ENCODE results near the gene KCNK3.

Gene KCNK3

DNA sequence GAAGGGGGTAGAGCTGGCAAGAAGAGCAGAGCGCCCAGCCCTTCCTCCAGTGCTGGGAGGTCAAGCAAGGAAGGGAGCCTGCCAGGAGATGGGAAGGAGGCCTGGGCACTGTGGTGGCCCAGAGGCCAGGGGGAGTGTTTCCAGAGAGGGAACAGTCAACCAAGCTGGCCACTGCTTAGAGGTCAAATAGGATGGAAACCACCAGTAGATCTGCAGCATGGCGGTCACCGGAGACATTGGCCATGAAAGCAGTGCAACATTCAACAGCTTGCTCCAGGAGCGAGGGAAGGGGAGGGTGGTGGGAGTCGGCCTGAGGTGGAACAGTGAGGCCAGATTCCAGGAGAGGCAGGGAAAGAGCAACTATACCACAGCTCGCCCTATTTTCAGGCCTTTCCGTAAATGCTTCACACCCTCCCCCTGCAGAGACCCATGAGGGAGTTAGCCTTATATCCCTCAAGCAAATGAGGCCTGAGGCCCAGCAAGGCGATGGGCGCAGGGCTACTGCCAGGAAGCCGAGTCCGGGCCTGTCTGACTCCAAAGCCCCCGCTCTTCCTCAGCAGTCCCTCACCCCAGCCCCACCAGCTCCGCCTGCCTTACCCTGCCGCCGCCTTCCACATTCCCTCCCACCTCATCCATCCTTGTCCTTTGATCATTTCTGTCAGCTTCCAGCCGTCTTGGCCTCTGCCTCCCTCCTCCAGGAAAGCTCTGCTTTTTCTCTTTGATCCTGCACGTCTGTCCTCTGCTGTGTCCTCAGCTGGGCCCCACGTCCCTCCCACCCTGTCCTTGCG, 17.0 kb downstream of the KCNK3 start:
- Histone ChIP-seq H3K27me3 (ENCODE audit: insufficient read depth, poor library complexity, severe bottlenecking) (no peaks in the 10 kb centered on the region), H3K4me3 (replicated peaks; ENCODE audit: insufficient read depth, low read length) (no peak overlapping the region), H3K27ac (replicated peaks) (no peak overlapping the region)
- DNase-seq (ENCODE audit: low read depth in 1 of 2, low spot score in 1 of 2): no peak
- TF ChIP-seq, protein P1, sequence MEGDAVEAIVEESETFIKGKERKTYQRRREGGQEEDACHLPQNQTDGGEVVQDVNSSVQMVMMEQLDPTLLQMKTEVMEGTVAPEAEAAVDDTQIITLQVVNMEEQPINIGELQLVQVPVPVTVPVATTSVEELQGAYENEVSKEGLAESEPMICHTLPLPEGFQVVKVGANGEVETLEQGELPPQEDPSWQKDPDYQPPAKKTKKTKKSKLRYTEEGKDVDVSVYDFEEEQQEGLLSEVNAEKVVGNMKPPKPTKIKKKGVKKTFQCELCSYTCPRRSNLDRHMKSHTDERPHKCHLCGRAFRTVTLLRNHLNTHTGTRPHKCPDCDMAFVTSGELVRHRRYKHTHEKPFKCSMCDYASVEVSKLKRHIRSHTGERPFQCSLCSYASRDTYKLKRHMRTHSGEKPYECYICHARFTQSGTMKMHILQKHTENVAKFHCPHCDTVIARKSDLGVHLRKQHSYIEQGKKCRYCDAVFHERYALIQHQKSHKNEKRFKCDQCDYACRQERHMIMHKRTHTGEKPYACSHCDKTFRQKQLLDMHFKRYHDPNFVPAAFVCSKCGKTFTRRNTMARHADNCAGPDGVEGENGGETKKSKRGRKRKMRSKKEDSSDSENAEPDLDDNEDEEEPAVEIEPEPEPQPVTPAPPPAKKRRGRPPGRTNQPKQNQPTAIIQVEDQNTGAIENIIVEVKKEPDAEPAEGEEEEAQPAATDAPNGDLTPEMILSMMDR (IDR thresholded peaks at IDR 0.05; ENCODE audit: insufficient read depth, low read length): no peak
- no peak for TF ChIP-seq POLR2AphosphoS5 (IDR thresholded peaks at IDR 0.05; ENCODE audit: low read depth)
- no peak for TF ChIP-seq SPI1 (IDR thresholded peaks at IDR 0.05; ENCODE audit: borderline replicate concordance, low read depth)
- TF ChIP-seq GABPA (IDR thresholded peaks at IDR 0.05; ENCODE audit: low read depth): no peak
- TF ChIP-seq, protein P2, sequence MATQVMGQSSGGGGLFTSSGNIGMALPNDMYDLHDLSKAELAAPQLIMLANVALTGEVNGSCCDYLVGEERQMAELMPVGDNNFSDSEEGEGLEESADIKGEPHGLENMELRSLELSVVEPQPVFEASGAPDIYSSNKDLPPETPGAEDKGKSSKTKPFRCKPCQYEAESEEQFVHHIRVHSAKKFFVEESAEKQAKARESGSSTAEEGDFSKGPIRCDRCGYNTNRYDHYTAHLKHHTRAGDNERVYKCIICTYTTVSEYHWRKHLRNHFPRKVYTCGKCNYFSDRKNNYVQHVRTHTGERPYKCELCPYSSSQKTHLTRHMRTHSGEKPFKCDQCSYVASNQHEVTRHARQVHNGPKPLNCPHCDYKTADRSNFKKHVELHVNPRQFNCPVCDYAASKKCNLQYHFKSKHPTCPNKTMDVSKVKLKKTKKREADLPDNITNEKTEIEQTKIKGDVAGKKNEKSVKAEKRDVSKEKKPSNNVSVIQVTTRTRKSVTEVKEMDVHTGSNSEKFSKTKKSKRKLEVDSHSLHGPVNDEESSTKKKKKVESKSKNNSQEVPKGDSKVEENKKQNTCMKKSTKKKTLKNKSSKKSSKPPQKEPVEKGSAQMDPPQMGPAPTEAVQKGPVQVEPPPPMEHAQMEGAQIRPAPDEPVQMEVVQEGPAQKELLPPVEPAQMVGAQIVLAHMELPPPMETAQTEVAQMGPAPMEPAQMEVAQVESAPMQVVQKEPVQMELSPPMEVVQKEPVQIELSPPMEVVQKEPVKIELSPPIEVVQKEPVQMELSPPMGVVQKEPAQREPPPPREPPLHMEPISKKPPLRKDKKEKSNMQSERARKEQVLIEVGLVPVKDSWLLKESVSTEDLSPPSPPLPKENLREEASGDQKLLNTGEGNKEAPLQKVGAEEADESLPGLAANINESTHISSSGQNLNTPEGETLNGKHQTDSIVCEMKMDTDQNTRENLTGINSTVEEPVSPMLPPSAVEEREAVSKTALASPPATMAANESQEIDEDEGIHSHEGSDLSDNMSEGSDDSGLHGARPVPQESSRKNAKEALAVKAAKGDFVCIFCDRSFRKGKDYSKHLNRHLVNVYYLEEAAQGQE (IDR thresholded peaks at IDR 0.05; ENCODE audit: insufficient replicate concordance, low read depth): no peak

DNA sequence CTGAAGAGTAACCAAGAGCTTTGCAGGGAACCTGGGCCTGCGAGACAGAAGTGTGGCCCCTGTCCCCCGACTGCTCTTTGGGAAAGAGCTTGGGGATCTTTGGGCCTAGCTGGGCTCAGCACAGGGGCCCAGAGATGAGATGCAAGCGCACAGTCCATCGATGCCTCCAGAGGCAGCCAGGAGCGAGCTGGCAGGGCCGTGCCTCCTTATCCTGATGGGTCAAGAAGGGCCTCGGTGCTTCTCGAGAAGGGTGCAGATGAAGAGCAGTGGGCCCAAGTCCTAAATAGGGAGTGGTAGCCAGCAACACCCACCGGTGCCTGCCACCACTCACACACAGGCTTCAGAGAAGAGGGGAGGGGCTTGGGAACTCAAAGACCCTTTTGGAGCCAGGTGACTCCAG, 17.6 kb downstream of the KCNK3 start:
- no peak for TF ChIP-seq POLR2AphosphoS5 (IDR thresholded peaks at IDR 0.05; ENCODE audit: low read depth)
- TF ChIP-seq, protein P1 (IDR thresholded peaks at IDR 0.05; ENCODE audit: insufficient read depth, low read length): no peak
- Histone ChIP-seq H3K27me3 (ENCODE audit: insufficient read depth, poor library complexity, severe bottlenecking) (no peaks in the 10 kb centered on the region), H3K4me3 (replicated peaks; ENCODE audit: insufficient read depth, low read length) (no peak overlapping the region), H3K27ac (replicated peaks) (no peak overlapping the region)
- DNase-seq (ENCODE audit: low read depth in 1 of 2, low spot score in 1 of 2): no peak

DNA sequence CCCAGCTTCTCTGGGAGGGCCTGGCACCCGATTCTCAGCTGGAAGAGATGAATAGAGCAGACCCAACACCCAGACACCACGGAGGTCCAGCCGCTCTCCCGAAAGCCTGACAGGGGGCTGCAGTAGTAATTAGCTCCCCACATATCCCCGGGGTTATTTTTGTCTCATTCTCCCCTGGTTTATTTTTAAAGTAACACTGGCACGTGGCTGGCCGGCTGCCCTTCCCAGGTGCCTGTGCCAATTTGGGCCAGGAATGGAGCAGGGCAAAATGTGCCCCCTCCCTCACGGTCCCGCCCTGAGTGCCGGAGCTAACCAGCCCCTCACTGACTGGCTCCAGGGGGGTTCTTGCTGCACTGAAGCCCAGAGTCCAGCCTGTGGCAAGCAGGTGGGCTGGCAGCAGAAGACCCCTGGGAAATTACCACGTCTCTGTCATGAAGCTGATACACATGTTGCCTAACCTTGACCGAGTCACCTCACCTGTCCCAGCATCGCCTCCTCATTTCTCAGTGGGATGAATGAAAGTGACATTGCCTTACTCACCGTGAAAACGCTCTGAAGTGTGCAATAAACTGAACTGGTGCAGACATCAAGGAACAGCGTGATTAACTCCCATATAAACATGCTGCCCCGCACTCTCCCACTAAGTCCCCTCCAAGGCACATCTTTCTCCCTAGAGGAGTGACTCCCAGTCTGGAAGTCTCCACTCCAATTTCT, 18.4 kb downstream of the KCNK3 start:
- Histone ChIP-seq H3K27ac (replicated peaks) (no peak overlapping the region), H3K4me3 (replicated peaks; ENCODE audit: insufficient read depth, low read length) (no peak overlapping the region), H3K27me3 (ENCODE audit: insufficient read depth, poor library complexity, severe bottlenecking) (no peaks in the 10 kb centered on the region)
- DNase-seq (ENCODE audit: low read depth in 1 of 2, low spot score in 1 of 2): no peak
- TF ChIP-seq SPI1 (IDR thresholded peaks at IDR 0.05; ENCODE audit: borderline replicate concordance, low read depth): no peak

DNA sequence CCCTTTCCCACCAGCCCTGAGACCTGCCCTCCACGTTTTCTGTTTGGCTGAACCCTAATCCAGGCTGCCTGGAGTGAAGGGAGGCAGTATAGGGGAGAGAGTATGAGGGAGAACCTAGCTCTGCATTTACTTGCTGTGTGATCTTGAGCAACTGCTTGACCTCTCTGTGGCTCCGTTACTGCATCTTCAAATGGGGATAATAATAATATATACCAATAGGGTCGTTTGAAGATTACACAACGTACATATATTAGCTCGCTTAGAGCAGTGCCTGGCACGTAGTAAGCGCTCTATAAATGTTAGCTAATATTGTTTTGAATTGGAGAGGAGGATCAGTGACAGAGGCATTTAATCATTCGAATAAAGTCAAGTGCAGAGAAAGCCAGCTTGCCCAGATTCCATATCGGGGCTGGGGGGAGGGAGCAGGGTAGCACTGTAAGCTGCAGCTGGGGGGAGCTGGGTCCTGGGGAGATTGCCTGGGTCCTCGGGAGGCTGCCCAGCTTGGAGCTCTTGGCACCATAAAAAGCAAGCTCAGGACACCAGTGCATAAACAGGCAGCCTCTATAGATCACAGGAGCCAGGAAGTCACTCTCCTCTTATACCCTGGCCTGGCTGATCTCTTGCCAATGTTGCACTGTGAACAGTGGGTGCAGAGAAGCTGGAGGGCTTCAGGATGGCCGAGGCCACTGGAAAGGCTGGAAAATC, 19.1 kb downstream of the KCNK3 start:
- DNase-seq (ENCODE audit: low read depth in 1 of 2, low spot score in 1 of 2): no peak
- Histone ChIP-seq H3K27me3 (ENCODE audit: insufficient read depth, poor library complexity, severe bottlenecking) (no peaks in the 10 kb centered on the region), H3K27ac (replicated peaks) (no peak overlapping the region), H3K4me3 (replicated peaks; ENCODE audit: insufficient read depth, low read length) (no peak overlapping the region)
- no peak for TF ChIP-seq GABPA (IDR thresholded peaks at IDR 0.05; ENCODE audit: low read depth)
- TF ChIP-seq, protein P1 (IDR thresholded peaks at IDR 0.05; ENCODE audit: insufficient read depth, low read length): no peak

Measured in HL-60 (cell line).